Right ventricle myocardium inferior (tissue), 1 donor: ENCODE measurements around the gene CRYZL1. TPM values are rescaled to one million over a fixed set of nuclear protein-coding genes. Genes with fewer than 3 reads are reported as not detected.

ENCODE experiments used
- ATAC-seq: fragments of 200-7000 bp; cut with Tn5 transposase; one replicate; pipeline ENCODE4 v1.9.1; 2020; ENCODE audit warnings: mild to moderate bottlenecking, moderate library complexity
- DNase-seq: peaks from one replicate; pipeline ENCODE4 v3.0.0; 2021; ENCODE audit errors: missing footprints
- intact Hi-C: fragments of 100-400 bp; cut with DNase I; formaldehyde crosslinking; loops from one replicate; pipeline ENCODE4 v1.11.0; 2022
- total RNA-seq: library from RNA; stranded (reverse); fragmentation: NEBNext Ultra II Directional; extraction: Animal tissue kit (Norgen Biotek cat#: 25700); gene quantifications from one replicate; pipeline ENCODE4 v1.2.1, GENCODE V29; 2021
- donor health status: DM: no; HTN: yes; CAD: no; lungs with severe emphysema.

The CRYZL1 gene
- total RNA-seq, 1 donor from 2014 or later: 23.2 TPM

GRCh38 chr21:33551664-33552063, 89.9 kb downstream of the CRYZL1 start:
- DNase-seq: no peak
- intact Hi-C loops: no loop called here
- no peak for ATAC-seq

GRCh38 chr21:33550772-33551660, 90.5 kb downstream of the CRYZL1 start:
- intact Hi-C loops: no loop called here
- no peak for DNase-seq
- ATAC-seq: no peak

GRCh38 chr21:33549848-33550771, 91.4 kb downstream of the CRYZL1 start:
- DNase-seq: no peak
- ATAC-seq: no peak
- intact Hi-C loops: no loop called here

GRCh38 chr21:33546086-33546485, 95.5 kb downstream of the CRYZL1 start:
- ATAC-seq: no peak
- no peak for DNase-seq
- intact Hi-C loops: no loop called here

GRCh38 chr21:33544451-33545195, 96.9 kb downstream of the CRYZL1 start:
- DNase-seq (no peak), ATAC-seq (no peak)
- intact Hi-C loops: loop anchor here (5.0 kb wide), 1 partner anchor 43 kb away; the partner anchor contains the start of gene DONSON

GRCh38 chr21:33543505-33544129, 97.9 kb downstream of the CRYZL1 start:
- peak; percentile 27 for ATAC-seq
- intact Hi-C loops: loop anchor here (2.0 to 5.0 kb wide), 2 partner anchors 44 to 65 kb away; partner anchors contain the start of genes DONSON and TMEM50B
- DNase-seq: peak; percentile 81

GRCh38 chr21:33542640-33543504, 98.7 kb downstream of the CRYZL1 start, which contains the start of gene SON:
SON (plus strand) TSS chr21:33543038; CDS start chr21:33543093, 55 bp downstream.
- ATAC-seq (peak; percentile 99), DNase-seq (peak; percentile 100)
- intact Hi-C loops: loop anchor here (2.0 to 5.0 kb wide), 2 partner anchors 44 to 64 kb away; partner anchors contain the start of genes DONSON and TMEM50B

GRCh38 chr21:33541756-33542639, 99.5 kb downstream of the CRYZL1 start, which contains the start of gene GART:
GART (minus strand) TSS chr21:33542117; CDS start chr21:33539315, 2,802 bp downstream.
- intact Hi-C loops: loop anchor here (2.0 to 5.0 kb wide), 2 partner anchors 45 to 63 kb away; partner anchors contain the start of genes DONSON and TMEM50B
- DNase-seq (peak; percentile 92), ATAC-seq (peak; percentile 90)

GRCh38 chr21:33541105-33541711, 100.3 kb downstream of the CRYZL1 start:
- DNase-seq (no peak), ATAC-seq (no peak)
- intact Hi-C loops: loop anchor here (5.0 kb wide), 1 partner anchor 46 kb away; the partner anchor contains the start of gene DONSON

- ATAC-seq: no peak
- no peak for DNase-seq
- intact Hi-C loops: loop anchor here (5.0 kb wide), 1 partner anchor 47 kb away; the partner anchor contains the start of gene DONSON
Measured at GRCh38 chr21:33540711-33541104, 100.8 kb downstream of the CRYZL1 start.

- DNase-seq (no peak), ATAC-seq (no peak)
- intact Hi-C loops: loop anchor here (5.0 kb wide), 1 partner anchor 48 kb away; the partner anchor contains the start of gene DONSON
Measured at GRCh38 chr21:33539616-33540015, 101.9 kb downstream of the CRYZL1 start.

Other genes starting within 250 kb of the CRYZL1 start
- gene IFNGR2, start 238.3 kb downstream of the CRYZL1 start, total RNA-seq: 36.4 TPM
- gene TMEM50B, start 161.8 kb downstream of the CRYZL1 start, total RNA-seq: 35.1 TPM
- gene DNAJC28, start 150.0 kb downstream of the CRYZL1 start, total RNA-seq: 7.6 TPM
- 42.7 TPM for gene GART, start 99.6 kb downstream of the CRYZL1 start, total RNA-seq
- gene SON, start 98.7 kb downstream of the CRYZL1 start, total RNA-seq: 136 TPM
- 6.6 TPM for gene DONSON, start 53.1 kb downstream of the CRYZL1 start, total RNA-seq
- 42.5 TPM for gene ITSN1, start 760 bp upstream of the CRYZL1 start, total RNA-seq